Keratinocyte (primary cell): Measurements from ENCODE around the gene RCAN2. TPM values are rescaled to one million over a fixed set of nuclear protein-coding genes. Genes with fewer than 3 reads are reported as not detected.

Experiments
- DNase-seq: peaks from one replicate; pipeline ENCODE4 v3.0.0-alpha.2; 2011; ENCODE audit warnings: low read depth, missing footprints, low spot score
- FAIRE-seq: peaks from 2 replicates; lab custom pipeline; 2011; peaks lifted over from hg19 to GRCh38; lab: Jason Lieb, UNC
- H2AFZ ChIP-seq: 2 replicates; pipeline ENCODE4 v1.6.0; 2012; ENCODE audit warnings: low read length, control low read depth, inconsistent platforms; ENCODE audit not compliant: control insufficient read depth
- H3K27ac ChIP-seq: 2 replicates; pipeline ENCODE4 v1.5.1; 2011; ENCODE audit warnings: low read length; ENCODE audit not compliant: control insufficient read depth, insufficient read depth
- H3K27me3 ChIP-seq: 3 replicates; pipeline ENCODE4 v1.6.0; 2011; ENCODE audit warnings: low read length; ENCODE audit not compliant: control insufficient read depth, insufficient read depth; ENCODE audit errors: extremely low read depth
- H3K36me3 ChIP-seq, 2 experiments: 2 replicates in 1 of 2; 3 replicates in 1 of 2; pipeline ENCODE4 v1.5.1; 2011; ENCODE audit warnings: low read length in 2 of 2, mild to moderate bottlenecking in 1 of 2; ENCODE audit not compliant: control insufficient read depth in 2 of 2, insufficient read depth in 2 of 2; ENCODE audit errors: extremely low read depth in 1 of 2
- H3K4me1 ChIP-seq: 3 replicates; pipeline ENCODE4 v1.5.1; 2011; ENCODE audit warnings: low read length; ENCODE audit not compliant: control insufficient read depth, insufficient read depth; ENCODE audit errors: extremely low read depth
- H3K4me2 ChIP-seq: 3 replicates; pipeline ENCODE4 v1.6.0; 2011; ENCODE audit warnings: low read depth, low read length; ENCODE audit not compliant: control insufficient read depth, insufficient read depth; ENCODE audit errors: extremely low read depth
- H3K4me3 ChIP-seq, 3 experiments: fragments of 200-600 bp in 1 of 3; sonication (generic) in 1 of 3; 2 replicates in 2 of 3; 3 replicates in 1 of 3; pipeline ENCODE4 v1.5.1; 2011 to 2016; ENCODE audit warnings: low read length in 3 of 3, mild to moderate bottlenecking in 3 of 3, control low read depth in 2 of 3, inconsistent platforms in 1 of 3, low read depth in 1 of 3, mixed read lengths in 1 of 3, mixed run types in 1 of 3, moderate library complexity in 1 of 3; ENCODE audit not compliant: control insufficient read depth in 2 of 3, insufficient read depth in 2 of 3; ENCODE audit errors: extremely low read depth in 1 of 3
- H3K79me2 ChIP-seq: 2 replicates; pipeline ENCODE4 v1.6.0; 2012; ENCODE audit warnings: low read length; ENCODE audit not compliant: control insufficient read depth, insufficient read depth
- H3K9ac ChIP-seq: 3 replicates; pipeline ENCODE4 v1.6.0; 2011; ENCODE audit warnings: low read length; ENCODE audit not compliant: control insufficient read depth, insufficient read depth; ENCODE audit errors: extremely low read depth
- H3K9me1 ChIP-seq: 3 replicates; pipeline ENCODE4 v1.6.0; 2011; ENCODE audit warnings: low read length; ENCODE audit not compliant: control insufficient read depth, insufficient read depth; ENCODE audit errors: extremely low read depth
- H3K9me3 ChIP-seq: 2 replicates; pipeline ENCODE4 v1.5.1; 2012; ENCODE audit warnings: low read depth, low read length; ENCODE audit not compliant: control insufficient read depth
- H4K20me1 ChIP-seq: 3 replicates; pipeline ENCODE4 v1.6.0; 2011; ENCODE audit warnings: low read length; ENCODE audit not compliant: control insufficient read depth, insufficient read depth; ENCODE audit errors: extremely low read depth
- CTCF ChIP-seq, 3 experiments: IDR thresholded peaks in 1 of 3; conservative IDR thresholded peaks in 1 of 3; optimal IDR thresholded peaks in 1 of 3; 2 replicates in 2 of 3; 3 replicates in 1 of 3; pipeline versions ENCODE3 to v1.5.1; 2011; ENCODE audit warnings: low read length in 3 of 3, mild to moderate bottlenecking in 3 of 3, moderate library complexity in 2 of 3, control low read depth in 1 of 3, inconsistent platforms in 1 of 3; ENCODE audit not compliant: insufficient read depth in 2 of 3; ENCODE audit errors: extremely low read depth in 1 of 3
- EZH2 ChIP-seq: IDR thresholded peaks from one replicate; pipeline ENCODE4 v1.6.1; 2012; ENCODE audit warnings: inconsistent platforms, mild to moderate bottlenecking, low read length, moderate library complexity
- dilution Hi-C: fragments of 300-500 bp; cut with MboI; formaldehyde crosslinking; loops from one replicate; pipeline ENCODE4 v1.7.0; 2020; ENCODE audit warnings: low sequenced_read_pairs; ENCODE audit not compliant: extremely low pct_ligation_motif_present
- polyA plus RNA-seq, 5 experiments: library from polyadenylated mRNA; depleted of rRNA in 3 of 5; stranded (reverse) in 3 of 5; stranded (forward) in 1 of 5; unstranded in 1 of 5; fragments of >200 nt; gene quantifications; 1 replicate in 1 of 5; 2 replicates in 3 of 5; 3 replicates in 1 of 5; pipeline versions ENCODE4 v1.2.1 to v1.2.3, GENCODE V29; 2011 to 2012; ENCODE audit warnings: missing spikeins in 2 of 5, low read depth in 1 of 5, low replicate concordance in 1 of 5

RCAN2 gene
- polyA plus RNA-seq, 1 donor (not counting 4 experiments of a cell fraction or from before 2014, with no cell fraction given), result not detected

DNA sequence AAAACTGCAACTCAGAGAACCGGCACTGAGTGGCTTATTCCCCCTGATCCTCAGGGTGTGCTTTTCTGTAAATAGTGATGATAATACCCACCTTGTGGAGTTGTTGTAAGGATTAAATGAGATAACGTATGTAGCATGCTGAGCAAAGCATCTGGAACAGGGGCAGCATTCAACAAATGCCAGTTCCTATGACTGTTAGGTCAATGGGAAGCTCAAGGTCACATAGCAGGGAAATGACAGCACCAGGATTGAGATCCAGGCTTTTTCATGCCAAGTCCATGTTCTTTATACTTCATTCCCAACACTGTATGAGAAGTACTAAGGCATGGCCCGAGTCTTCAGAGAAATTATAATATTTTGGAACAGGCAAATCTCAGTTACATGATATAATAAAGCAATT lies 5.1 kb downstream of the RCAN2 start:
- Histone ChIP-seq H3K27ac (no peak overlapping the region), H3K9me1 (no peaks in the 10 kb centered on the region), H3K4me2 (no peak overlapping the region), H3K36me3 (no peaks in the 10 kb centered on the region), H3K9me3 (no peaks in the 10 kb centered on the region), H3K4me3 (no peak overlapping the region), H4K20me1 (no peaks in the 10 kb centered on the region), H3K79me2 (no peaks in the 10 kb centered on the region), H2AFZ (no peak overlapping the region), H3K9ac (no peak overlapping the region), H3K27me3 (peaks cover 36% of the 10 kb centered on the region), H3K4me1 (no peaks in the 10 kb centered on the region)
- dilution Hi-C loops, result no loop called here
- FAIRE-seq, result no peak
- no peak for TF ChIP-seq EZH2
- no peak for TF ChIP-seq CTCF (optimal IDR thresholded peaks at IDR 0.05 in 1 of 3, IDR thresholded peaks at IDR 0.05 in 1 of 3, conservative IDR thresholded peaks at IDR 0.05 in 1 of 3; ENCODE audit: extremely low read depth in 1 of 3, insufficient read depth in 2 of 3, low read length in 3 of 3)
- DNase-seq, result no peak

GRCh38 chr6:46484081-46484820 lies 7.0 kb downstream of the RCAN2 start:
- TF ChIP-seq EZH2 (no peak), CTCF (optimal IDR thresholded peaks at IDR 0.05 in 1 of 3, IDR thresholded peaks at IDR 0.05 in 1 of 3, conservative IDR thresholded peaks at IDR 0.05 in 1 of 3; ENCODE audit: extremely low read depth in 1 of 3, insufficient read depth in 2 of 3, low read length in 3 of 3) (no peak)
- Histone ChIP-seq H3K9ac (no peak overlapping the region), H3K79me2 (no peaks in the 10 kb centered on the region), H4K20me1 (no peaks in the 10 kb centered on the region), H3K4me1 (no peaks in the 10 kb centered on the region), H3K27me3 (peaks cover 21% of the 10 kb centered on the region), H3K36me3 (no peaks in the 10 kb centered on the region), H2AFZ (no peak overlapping the region), H3K4me2 (no peak overlapping the region), H3K27ac (no peak overlapping the region), H3K9me3 (no peaks in the 10 kb centered on the region), H3K4me3 (no peak overlapping the region), H3K9me1 (no peaks in the 10 kb centered on the region)
- dilution Hi-C loops, result no loop called here
- FAIRE-seq (no peak), DNase-seq (no peak)
